ENCODE measurements around the gene SNORC.

The SNORC gene

DNA sequence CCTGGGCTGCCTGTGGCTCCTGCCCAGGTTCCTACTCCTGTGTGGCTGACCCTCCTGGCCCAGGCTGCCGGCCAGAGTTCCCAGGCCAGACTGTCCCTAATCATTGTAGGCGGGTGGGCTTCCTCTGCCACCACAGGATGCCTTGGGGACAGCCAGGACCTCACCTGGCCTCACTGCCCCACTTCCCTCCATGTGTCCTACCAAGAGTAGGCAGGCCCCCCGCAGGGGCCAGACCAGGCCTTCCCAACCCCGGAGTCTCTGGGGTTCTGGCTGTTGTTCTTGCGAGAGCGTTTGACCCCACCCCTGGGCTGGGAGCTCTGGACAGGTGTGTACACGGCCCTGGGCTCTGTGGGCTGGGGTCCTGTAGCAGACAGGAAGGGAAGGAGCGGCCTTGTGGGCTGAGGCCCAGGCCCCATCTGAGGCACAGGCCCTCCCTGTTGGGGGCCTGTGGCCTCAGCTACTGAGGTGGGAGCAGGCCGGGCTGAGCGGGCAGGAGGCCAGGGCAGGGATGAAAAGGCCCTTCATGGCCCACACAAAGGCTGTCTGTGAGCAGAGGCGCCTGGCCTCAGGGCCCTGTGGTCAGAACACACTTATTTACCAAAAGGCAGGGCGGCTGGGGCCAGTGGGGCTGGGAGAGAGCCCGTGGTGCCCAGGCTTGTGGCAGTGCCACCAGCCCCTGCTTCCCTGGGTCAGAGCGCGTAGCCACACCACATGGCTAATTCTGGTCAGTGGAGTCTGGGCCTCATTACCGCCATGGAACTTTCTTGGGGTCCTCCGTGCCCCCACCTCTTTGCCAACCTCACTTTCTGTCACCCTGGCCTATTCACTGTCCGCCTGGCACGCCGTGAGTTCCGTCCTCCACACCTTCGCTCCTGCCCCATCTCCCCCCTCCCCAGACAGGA, 2.0 kb downstream of the SNORC start:
- TF ChIP-seq, protein P1, sequence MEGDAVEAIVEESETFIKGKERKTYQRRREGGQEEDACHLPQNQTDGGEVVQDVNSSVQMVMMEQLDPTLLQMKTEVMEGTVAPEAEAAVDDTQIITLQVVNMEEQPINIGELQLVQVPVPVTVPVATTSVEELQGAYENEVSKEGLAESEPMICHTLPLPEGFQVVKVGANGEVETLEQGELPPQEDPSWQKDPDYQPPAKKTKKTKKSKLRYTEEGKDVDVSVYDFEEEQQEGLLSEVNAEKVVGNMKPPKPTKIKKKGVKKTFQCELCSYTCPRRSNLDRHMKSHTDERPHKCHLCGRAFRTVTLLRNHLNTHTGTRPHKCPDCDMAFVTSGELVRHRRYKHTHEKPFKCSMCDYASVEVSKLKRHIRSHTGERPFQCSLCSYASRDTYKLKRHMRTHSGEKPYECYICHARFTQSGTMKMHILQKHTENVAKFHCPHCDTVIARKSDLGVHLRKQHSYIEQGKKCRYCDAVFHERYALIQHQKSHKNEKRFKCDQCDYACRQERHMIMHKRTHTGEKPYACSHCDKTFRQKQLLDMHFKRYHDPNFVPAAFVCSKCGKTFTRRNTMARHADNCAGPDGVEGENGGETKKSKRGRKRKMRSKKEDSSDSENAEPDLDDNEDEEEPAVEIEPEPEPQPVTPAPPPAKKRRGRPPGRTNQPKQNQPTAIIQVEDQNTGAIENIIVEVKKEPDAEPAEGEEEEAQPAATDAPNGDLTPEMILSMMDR (IDR thresholded peaks at IDR 0.05; ENCODE audit: low read depth, low read length), result no peak
- TF ChIP-seq POLR2A (IDR thresholded peaks at IDR 0.05; ENCODE audit: extremely low read depth, insufficient read length) (no peak), MYC (IDR thresholded peaks at IDR 0.05; ENCODE audit: low read depth, low read length) (no peak)
- TF ChIP-seq, protein P2, sequence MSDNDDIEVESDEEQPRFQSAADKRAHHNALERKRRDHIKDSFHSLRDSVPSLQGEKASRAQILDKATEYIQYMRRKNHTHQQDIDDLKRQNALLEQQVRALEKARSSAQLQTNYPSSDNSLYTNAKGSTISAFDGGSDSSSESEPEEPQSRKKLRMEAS (IDR thresholded peaks at IDR 0.05; ENCODE audit: low read depth, low read length), result no peak
- no peak overlapping the region for H3K4me3 ChIP-seq (ENCODE audit: low read depth, low read length)
- DNase-seq (ENCODE audit: low read depth), result no peak

DNA sequence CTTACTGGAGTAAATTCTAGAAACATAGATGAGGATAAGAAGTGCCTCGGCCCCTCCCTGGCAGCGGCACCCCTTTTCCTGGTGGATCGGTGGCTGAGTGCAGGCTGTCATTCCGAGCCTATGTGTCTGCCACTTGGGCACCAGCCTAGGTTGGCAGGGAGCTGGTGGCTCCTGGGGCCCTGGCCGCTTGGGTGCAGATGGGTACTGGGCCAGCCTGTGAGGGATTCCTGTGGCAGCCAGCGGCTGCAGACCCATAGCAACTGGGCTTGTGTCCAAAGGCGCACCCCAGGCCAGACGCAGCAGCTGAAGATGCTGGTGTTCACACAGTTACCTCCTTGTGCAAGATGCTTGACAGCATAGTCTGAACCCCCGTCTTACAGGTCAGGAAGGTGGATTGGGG, 2.8 kb downstream of the SNORC start:
- H3K4me3 ChIP-seq (ENCODE audit: low read depth, low read length), result no peak overlapping the region
- TF ChIP-seq MYC (IDR thresholded peaks at IDR 0.05; ENCODE audit: low read depth, low read length) (no peak), POLR2A (IDR thresholded peaks at IDR 0.05; ENCODE audit: extremely low read depth, insufficient read length) (no peak)
- TF ChIP-seq, protein P2 (IDR thresholded peaks at IDR 0.05; ENCODE audit: low read depth, low read length), result no peak
- TF ChIP-seq, protein P1 (IDR thresholded peaks at IDR 0.05; ENCODE audit: low read depth, low read length), result no peak
- no peak for DNase-seq (ENCODE audit: low read depth)

DNA sequence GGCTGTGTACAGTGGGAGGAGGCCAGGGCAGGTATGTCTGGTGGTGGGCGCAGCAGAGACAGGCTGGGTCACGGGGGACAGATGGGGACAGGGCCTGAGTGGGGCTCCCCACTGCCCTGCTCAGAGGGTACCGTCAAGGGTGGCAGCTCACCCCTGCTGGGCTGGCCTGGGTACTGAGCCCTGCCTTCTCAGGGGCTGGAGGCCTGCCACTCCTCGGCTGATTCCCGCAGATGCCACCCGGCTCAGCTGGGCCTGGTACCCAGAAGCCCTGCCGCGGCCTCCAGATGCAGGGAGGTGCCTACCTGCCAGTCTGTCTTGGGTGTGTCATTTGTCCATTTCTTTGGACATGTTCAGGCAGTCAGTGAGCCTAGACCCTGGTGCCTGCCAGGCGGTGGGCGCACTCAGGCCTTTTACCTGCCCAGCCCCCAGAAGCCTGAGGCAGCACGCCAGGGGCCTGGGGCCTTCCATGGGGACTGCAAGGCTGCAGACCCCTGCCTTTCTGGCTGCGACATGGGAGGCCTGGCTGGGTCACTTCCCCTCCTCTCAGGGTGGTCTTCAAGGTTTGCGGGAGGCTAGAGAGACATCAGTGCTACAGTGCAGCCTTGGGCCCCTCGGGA, 3.3 kb downstream of the SNORC start:
- no peak for DNase-seq (ENCODE audit: low read depth)
- TF ChIP-seq MYC (IDR thresholded peaks at IDR 0.05; ENCODE audit: low read depth, low read length) (no peak), POLR2A (IDR thresholded peaks at IDR 0.05; ENCODE audit: extremely low read depth, insufficient read length) (no peak)
- TF ChIP-seq, protein P2 (IDR thresholded peaks at IDR 0.05; ENCODE audit: low read depth, low read length), result no peak
- TF ChIP-seq, protein P1 (IDR thresholded peaks at IDR 0.05; ENCODE audit: low read depth, low read length), result no peak
- no peak overlapping the region for H3K4me3 ChIP-seq (ENCODE audit: low read depth, low read length)

DNA sequence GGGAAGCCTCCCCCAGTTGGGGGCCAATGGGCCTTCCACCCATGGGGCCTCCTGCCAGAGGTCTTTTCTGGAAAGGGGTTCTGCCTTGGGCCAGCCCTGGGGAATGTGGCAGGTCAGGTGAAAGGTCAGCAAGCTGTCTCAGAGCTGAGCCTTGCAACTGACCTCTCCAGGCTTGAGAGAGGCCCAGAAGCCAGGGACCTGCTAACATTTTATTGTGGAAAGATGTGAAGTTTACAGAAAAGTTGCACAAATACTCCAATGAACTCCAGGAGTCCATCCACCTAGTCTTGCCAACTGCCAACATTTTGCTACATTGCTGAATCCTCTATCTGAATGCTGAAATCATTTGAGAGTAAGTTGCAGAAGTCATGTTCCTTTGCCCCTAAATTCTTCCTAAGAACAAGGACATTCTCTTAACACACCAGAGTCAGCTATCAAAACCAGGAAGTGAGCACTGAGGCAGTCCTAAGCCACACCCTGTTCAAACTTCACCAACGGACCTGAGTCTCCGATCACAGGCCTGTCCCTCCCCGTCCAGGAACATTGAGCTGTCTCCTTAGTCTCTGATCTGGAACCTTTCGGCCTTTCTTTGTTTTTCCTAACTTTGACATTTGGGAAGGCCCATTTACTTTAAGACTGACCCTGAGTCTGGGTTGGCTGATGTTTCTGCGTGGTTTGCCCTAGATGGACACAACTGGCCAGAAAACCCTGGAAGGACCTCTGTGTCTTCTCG, 4.0 kb downstream of the SNORC start:
- TF ChIP-seq, protein P2 (IDR thresholded peaks at IDR 0.05; ENCODE audit: low read depth, low read length), result no peak
- TF ChIP-seq, protein P1 (IDR thresholded peaks at IDR 0.05; ENCODE audit: low read depth, low read length), result no peak
- TF ChIP-seq MYC (IDR thresholded peaks at IDR 0.05; ENCODE audit: low read depth, low read length), result no peak
- TF ChIP-seq POLR2A (IDR thresholded peaks at IDR 0.05; ENCODE audit: extremely low read depth, insufficient read length), result no peak
- H3K4me3 ChIP-seq (ENCODE audit: low read depth, low read length), result no peak overlapping the region
- peak; percentile 55 for DNase-seq (ENCODE audit: low read depth)

DNA sequence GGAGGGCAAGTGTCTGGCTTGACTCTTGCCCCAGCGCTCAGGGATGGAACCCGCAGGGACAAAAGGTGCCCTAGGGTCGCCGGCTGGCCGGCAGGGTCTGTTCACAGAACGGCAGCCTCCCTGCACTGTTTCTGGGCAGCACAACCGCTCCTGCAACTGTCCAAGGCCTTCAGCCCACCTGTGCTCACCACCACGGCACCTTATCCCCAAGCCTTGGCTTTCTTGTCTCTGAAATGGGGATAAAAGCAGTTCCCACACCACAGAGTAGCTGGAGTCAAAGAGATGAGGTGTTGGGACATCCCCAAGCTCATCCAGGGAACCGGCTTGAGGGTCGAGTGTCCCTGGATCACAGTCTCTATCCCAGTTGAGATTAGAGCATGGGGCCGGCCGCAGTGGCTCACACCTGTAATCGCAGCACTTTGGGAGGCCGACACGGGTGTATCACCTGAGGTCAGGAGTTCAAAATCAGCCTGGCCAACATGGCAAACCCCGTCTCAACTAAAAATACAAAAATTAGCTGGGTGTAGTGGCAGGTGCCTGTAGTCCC, 4.7 kb downstream of the SNORC start:
- H3K4me3 ChIP-seq (ENCODE audit: low read depth, low read length), result no peak overlapping the region
- DNase-seq (ENCODE audit: low read depth), result no peak
- TF ChIP-seq MYC (IDR thresholded peaks at IDR 0.05; ENCODE audit: low read depth, low read length) (no peak), POLR2A (IDR thresholded peaks at IDR 0.05; ENCODE audit: extremely low read depth, insufficient read length) (no peak)
- TF ChIP-seq, protein P2 (IDR thresholded peaks at IDR 0.05; ENCODE audit: low read depth, low read length), result no peak
- TF ChIP-seq, protein P1 (IDR thresholded peaks at IDR 0.05; ENCODE audit: low read depth, low read length), result no peak
